IPS-18c (cell line): ENCODE data around the gene PIGP.

ENCODE experiments used
- H3K4me3 ChIP-seq: 2 replicates; pipeline ENCODE4 v1.7.0; 2013; ENCODE audit warnings: low read depth, mild to moderate bottlenecking, low read length, moderate library complexity; ENCODE audit not compliant: insufficient read depth
- H3K9me3 ChIP-seq: one replicate; pipeline ENCODE4 v1.6.1; 2013; ENCODE audit warnings: mild to moderate bottlenecking, low read length, moderate library complexity; ENCODE audit not compliant: control insufficient read depth, insufficient read depth

PIGP gene

GRCh38 chr21:37028570-37028969 lies 44.3 kb downstream of the PIGP start:
- H3K9me3 ChIP-seq: no peaks in the 10 kb centered on the region
- H3K4me3 ChIP-seq: no peak overlapping the region

GRCh38 chr21:37026499-37026898 lies 46.4 kb downstream of the PIGP start:
- no peaks in the 10 kb centered on the region for H3K9me3 ChIP-seq
- no peak overlapping the region for H3K4me3 ChIP-seq

GRCh38 chr21:37017951-37018679 lies 54.8 kb downstream of the PIGP start:
- no peak overlapping the region for H3K4me3 ChIP-seq
- H3K9me3 ChIP-seq: no peaks in the 10 kb centered on the region
